Measurements from ENCODE around the gene NET1. TPM values are rescaled to one million over a fixed set of nuclear protein-coding genes. Genes with fewer than 3 reads are reported as not detected.

NET1 gene
- polyA plus RNA-seq, 3 donors: 1.2 to 1.7 (median 1.4) TPM

GRCh38 chr10:5490698-5491464, 78.5 kb downstream of the NET1 start:
- Histone ChIP-seq H3K9ac (ENCODE audit: insufficient read depth, low read length, poor library complexity, severe bottlenecking) (no peak overlapping the region), H3K36me3 (replicated peaks in 1 of 2; ENCODE audit: control insufficient read depth in 1 of 2, insufficient read depth in 2 of 2, low read length in 2 of 2) (no peaks in the 10 kb centered on the region), H3K27me3 (ENCODE audit: control insufficient read depth in 2 of 2, insufficient read depth in 2 of 2, low read length in 2 of 2) (no peaks in the 10 kb centered on the region), H3K27ac (ENCODE audit: low read depth in 1 of 2, low read length in 2 of 2) (no peak overlapping the region), H3K79me2 (ENCODE audit: insufficient read depth, low read length) (no peaks in the 10 kb centered on the region), H3K4me1 (ENCODE audit: control insufficient read depth in 1 of 2, insufficient read depth in 2 of 2, low read length in 2 of 2) (no peaks in the 10 kb centered on the region), H4K20me1 (ENCODE audit: insufficient read depth, low read length) (no peaks in the 10 kb centered on the region), H3K4me3 (replicated peaks in 1 of 3; ENCODE audit: low read depth in 2 of 3, low read length in 3 of 3) (no peak overlapping the region), H2AFZ (ENCODE audit: insufficient read depth, low read depth, low read length, poor library complexity, severe bottlenecking) (no peak overlapping the region), H3K9me3 (replicated peaks in 1 of 2; ENCODE audit: control insufficient read depth in 1 of 2, insufficient read depth in 1 of 2, low read length in 2 of 2) (peaks cover 0 to 15% of the 10 kb centered on the region in 2 donors), H3K4me2 (replicated peaks; ENCODE audit: extremely low read depth, low read length, poor library complexity, severe bottlenecking) (no peak overlapping the region)
- Mint-ChIP-seq H3K27me3 (ENCODE audit: low read depth in 3 of 3) (peaks cover 0 to 1% (median 0%) of the 10 kb centered on the region in 3 donors), H3K4me3 (no peak overlapping the region), H3K27ac (no peak overlapping the region), H3K4me1 (peaks cover 2% of the 10 kb centered on the region), H3K9me3 (peaks cover 4 to 14% (median 8%) of the 10 kb centered on the region in 7 donors), H3K36me3 (no peaks in the 10 kb centered on the region)
- DNase-seq: no peak
- intact Hi-C loops (cut with micrococcal nuclease): no loop called here
- no peak for TF ChIP-seq CTCF (IDR thresholded peaks at IDR 0.05)
- 77% methylated on average over 8 of the region's 10 CpGs for WGBS (ENCODE audit: insufficient coverage)

- intact Hi-C loops (cut with micrococcal nuclease): no loop called here
Observed at GRCh38 chr10:5491477-5491876, 79.1 kb downstream of the NET1 start.

More at GRCh38 chr10:5491477-5491876, 79.1 kb downstream of the NET1 start:
- Histone ChIP-seq H3K27ac (ENCODE audit: low read depth in 1 of 2, low read length in 2 of 2) (no peak overlapping the region), H3K36me3 (replicated peaks in 1 of 2; ENCODE audit: control insufficient read depth in 1 of 2, insufficient read depth in 2 of 2, low read length in 2 of 2) (no peaks in the 10 kb centered on the region), H3K9me3 (replicated peaks in 1 of 2; ENCODE audit: control insufficient read depth in 1 of 2, insufficient read depth in 1 of 2, low read length in 2 of 2) (peaks cover 0 to 15% of the 10 kb centered on the region in 2 donors), H3K79me2 (ENCODE audit: insufficient read depth, low read length) (no peaks in the 10 kb centered on the region), H3K4me1 (ENCODE audit: control insufficient read depth in 1 of 2, insufficient read depth in 2 of 2, low read length in 2 of 2) (no peaks in the 10 kb centered on the region), H3K4me2 (replicated peaks; ENCODE audit: extremely low read depth, low read length, poor library complexity, severe bottlenecking) (no peak overlapping the region), H3K27me3 (ENCODE audit: control insufficient read depth in 2 of 2, insufficient read depth in 2 of 2, low read length in 2 of 2) (no peaks in the 10 kb centered on the region), H2AFZ (ENCODE audit: insufficient read depth, low read depth, low read length, poor library complexity, severe bottlenecking) (no peak overlapping the region), H3K4me3 (replicated peaks in 1 of 3; ENCODE audit: low read depth in 2 of 3, low read length in 3 of 3) (no peak overlapping the region), H3K9ac (ENCODE audit: insufficient read depth, low read length, poor library complexity, severe bottlenecking) (no peak overlapping the region), H4K20me1 (ENCODE audit: insufficient read depth, low read length) (no peaks in the 10 kb centered on the region)
- no peak for TF ChIP-seq CTCF (IDR thresholded peaks at IDR 0.05)
- peaks cover 4 to 14% (median 8%) of the 10 kb centered on the region in 7 donors for H3K9me3 Mint-ChIP-seq
- H3K27me3 Mint-ChIP-seq (ENCODE audit: low read depth in 3 of 3): peaks cover 0 to 1% (median 0%) of the 10 kb centered on the region in 3 donors
- H3K27ac Mint-ChIP-seq: no peak overlapping the region
- peaks cover 2% of the 10 kb centered on the region for H3K4me1 Mint-ChIP-seq
- no peak for DNase-seq
- no peaks in the 10 kb centered on the region for H3K36me3 Mint-ChIP-seq
- H3K4me3 Mint-ChIP-seq: no peak overlapping the region
- 79% methylated on average over 4 of the region's 7 CpGs for WGBS (ENCODE audit: insufficient coverage)

Data from CD14-positive monocyte (primary cell).